ENCODE results near the gene SUPT16H.

SUPT16H gene

GRCh38 chr14:21383848-21384493 lies at the start of gene SUPT16H:
Gene SUPT16H, minus strand, starts transcription at chr14:21384019. Its CDS starts 92 bp downstream, at chr14:21383927.
- intact Hi-C loops (cut with micrococcal nuclease), result loop anchor here (1.0 kb wide), 2 partner anchors 72 to 115 kb away; partner anchors contain the start of genes CHD8 and HNRNPC

GRCh38 chr14:21431126-21431525 lies 47.3 kb upstream of the SUPT16H start:
- intact Hi-C loops (cut with micrococcal nuclease), result no loop called here
- Mint-ChIP-seq H3K4me1 (ENCODE audit: low read depth) (peaks cover 30% of the 10 kb centered on the region), H3K36me3 (ENCODE audit: low read depth) (peaks cover 87% of the 10 kb centered on the region), H3K4me3 (no peak overlapping the region), H3K9me3 (no peaks in the 10 kb centered on the region), H3K27ac (no peak overlapping the region), H3K27me3 (no peaks in the 10 kb centered on the region)

More at GRCh38 chr14:21383848-21384493, at the start of gene SUPT16H:
- H3K4me3 Mint-ChIP-seq, result peak within 1 kb of the TSS; percentile 96
- H3K9me3 Mint-ChIP-seq, result no peaks in the 10 kb centered on the region
- H3K27me3 Mint-ChIP-seq, result no peaks in the 10 kb centered on the region
- H3K36me3 Mint-ChIP-seq (ENCODE audit: low read depth), result peaks cover 49% of the 10 kb centered on the region
- peak within 1 kb of the TSS; percentile 97 for H3K27ac Mint-ChIP-seq
- H3K4me1 Mint-ChIP-seq (ENCODE audit: low read depth), result peaks cover 30% of the 10 kb centered on the region

- intact Hi-C loops (cut with micrococcal nuclease), result no loop called here
- Mint-ChIP-seq H3K9me3 (no peaks in the 10 kb centered on the region), H3K27me3 (no peaks in the 10 kb centered on the region), H3K36me3 (ENCODE audit: low read depth) (peaks cover 91% of the 10 kb centered on the region), H3K4me3 (no peak overlapping the region), H3K4me1 (ENCODE audit: low read depth) (peaks cover 11% of the 10 kb centered on the region), H3K27ac (no peak overlapping the region)
Measured at GRCh38 chr14:21428930-21429329, 45.1 kb upstream of the SUPT16H start.

GRCh38 chr14:21426692-21427091 lies 42.9 kb upstream of the SUPT16H start:
- no peaks in the 10 kb centered on the region for H3K9me3 Mint-ChIP-seq
- H3K36me3 Mint-ChIP-seq (ENCODE audit: low read depth), result peaks cover 97% of the 10 kb centered on the region
- no peak overlapping the region for H3K27ac Mint-ChIP-seq

GRCh38 chr14:21419528-21419927 lies 35.7 kb upstream of the SUPT16H start:
- intact Hi-C loops (cut with micrococcal nuclease), result no loop called here
- no peaks in the 10 kb centered on the region for H3K27me3 Mint-ChIP-seq
- H3K9me3 Mint-ChIP-seq, result no peaks in the 10 kb centered on the region
- peak overlapping the region; percentile 15 for H3K27ac Mint-ChIP-seq
- peaks cover 92% of the 10 kb centered on the region for H3K36me3 Mint-ChIP-seq (ENCODE audit: low read depth)
- no peaks in the 10 kb centered on the region for H3K4me1 Mint-ChIP-seq (ENCODE audit: low read depth)
- no peak overlapping the region for H3K4me3 Mint-ChIP-seq

More at GRCh38 chr14:21426692-21427091, 42.9 kb upstream of the SUPT16H start:
- intact Hi-C loops (cut with micrococcal nuclease), result no loop called here
- Mint-ChIP-seq H3K4me3 (no peak overlapping the region), H3K4me1 (ENCODE audit: low read depth) (no peaks in the 10 kb centered on the region), H3K27me3 (no peaks in the 10 kb centered on the region)

- intact Hi-C loops (cut with micrococcal nuclease), result no loop called here
- Mint-ChIP-seq H3K36me3 (ENCODE audit: low read depth) (peaks cover 94% of the 10 kb centered on the region), H3K4me1 (ENCODE audit: low read depth) (no peaks in the 10 kb centered on the region), H3K9me3 (no peaks in the 10 kb centered on the region), H3K27me3 (no peaks in the 10 kb centered on the region), H3K4me3 (no peak overlapping the region), H3K27ac (no peak overlapping the region)
Measured at GRCh38 chr14:21415329-21415728, 31.5 kb upstream of the SUPT16H start.

GRCh38 chr14:21414137-21414631 lies 30.4 kb upstream of the SUPT16H start:
- H3K4me3 Mint-ChIP-seq, result no peak overlapping the region
- no peaks in the 10 kb centered on the region for H3K9me3 Mint-ChIP-seq
- H3K27ac Mint-ChIP-seq, result no peak overlapping the region
- H3K27me3 Mint-ChIP-seq, result no peaks in the 10 kb centered on the region
- peaks cover 94% of the 10 kb centered on the region for H3K36me3 Mint-ChIP-seq (ENCODE audit: low read depth)
- intact Hi-C loops (cut with micrococcal nuclease), result no loop called here
- no peaks in the 10 kb centered on the region for H3K4me1 Mint-ChIP-seq (ENCODE audit: low read depth)

- Mint-ChIP-seq H3K27me3 (no peaks in the 10 kb centered on the region), H3K27ac (no peak overlapping the region), H3K4me3 (no peak overlapping the region), H3K36me3 (ENCODE audit: low read depth) (peaks cover 99% of the 10 kb centered on the region), H3K4me1 (ENCODE audit: low read depth) (no peaks in the 10 kb centered on the region), H3K9me3 (no peaks in the 10 kb centered on the region)
- intact Hi-C loops (cut with micrococcal nuclease), result no loop called here
Measured at GRCh38 chr14:21408147-21408546, 24.3 kb upstream of the SUPT16H start.

- Mint-ChIP-seq H3K4me1 (ENCODE audit: low read depth) (no peaks in the 10 kb centered on the region), H3K36me3 (ENCODE audit: low read depth) (peaks cover 99% of the 10 kb centered on the region), H3K27ac (no peak overlapping the region), H3K4me3 (no peak overlapping the region), H3K27me3 (no peaks in the 10 kb centered on the region), H3K9me3 (no peaks in the 10 kb centered on the region)
- intact Hi-C loops (cut with micrococcal nuclease), result no loop called here
Measured at GRCh38 chr14:21406213-21406612, 22.4 kb upstream of the SUPT16H start.

- Mint-ChIP-seq H3K27me3 (no peaks in the 10 kb centered on the region), H3K36me3 (ENCODE audit: low read depth) (peaks cover 99% of the 10 kb centered on the region), H3K27ac (no peak overlapping the region), H3K4me1 (ENCODE audit: low read depth) (no peaks in the 10 kb centered on the region), H3K4me3 (no peak overlapping the region), H3K9me3 (no peaks in the 10 kb centered on the region)
- intact Hi-C loops (cut with micrococcal nuclease), result no loop called here
Measured at GRCh38 chr14:21405097-21405496, 21.3 kb upstream of the SUPT16H start.

- no peaks in the 10 kb centered on the region for H3K4me1 Mint-ChIP-seq (ENCODE audit: low read depth)
- intact Hi-C loops (cut with micrococcal nuclease), result no loop called here
- H3K36me3 Mint-ChIP-seq (ENCODE audit: low read depth), result peaks cover 91% of the 10 kb centered on the region
- no peak overlapping the region for H3K27ac Mint-ChIP-seq
- H3K27me3 Mint-ChIP-seq, result no peaks in the 10 kb centered on the region
- no peak overlapping the region for H3K4me3 Mint-ChIP-seq
- H3K9me3 Mint-ChIP-seq, result no peaks in the 10 kb centered on the region
Measured at GRCh38 chr14:21399311-21399870, 15.6 kb upstream of the SUPT16H start.

- H3K9me3 Mint-ChIP-seq, result no peaks in the 10 kb centered on the region
- no peaks in the 10 kb centered on the region for H3K4me1 Mint-ChIP-seq (ENCODE audit: low read depth)
- H3K27me3 Mint-ChIP-seq, result no peaks in the 10 kb centered on the region
- H3K4me3 Mint-ChIP-seq, result no peak overlapping the region
- peaks cover 91% of the 10 kb centered on the region for H3K36me3 Mint-ChIP-seq (ENCODE audit: low read depth)
- H3K27ac Mint-ChIP-seq, result no peak overlapping the region
- intact Hi-C loops (cut with micrococcal nuclease), result no loop called here
Measured at GRCh38 chr14:21398901-21399300, 15.1 kb upstream of the SUPT16H start.

- H3K4me1 Mint-ChIP-seq (ENCODE audit: low read depth), result peaks cover 15% of the 10 kb centered on the region
- peaks cover 91% of the 10 kb centered on the region for H3K36me3 Mint-ChIP-seq (ENCODE audit: low read depth)
- no peak overlapping the region for H3K27ac Mint-ChIP-seq
- H3K4me3 Mint-ChIP-seq, result no peak overlapping the region
- no peaks in the 10 kb centered on the region for H3K9me3 Mint-ChIP-seq
- intact Hi-C loops (cut with micrococcal nuclease), result no loop called here
- H3K27me3 Mint-ChIP-seq, result no peaks in the 10 kb centered on the region
Measured at GRCh38 chr14:21395450-21395849, 11.6 kb upstream of the SUPT16H start.

- Mint-ChIP-seq H3K4me3 (no peak overlapping the region), H3K27ac (peak overlapping the region; percentile 97), H3K9me3 (no peaks in the 10 kb centered on the region), H3K36me3 (ENCODE audit: low read depth) (peaks cover 62% of the 10 kb centered on the region), H3K27me3 (no peaks in the 10 kb centered on the region), H3K4me1 (ENCODE audit: low read depth) (peaks cover 30% of the 10 kb centered on the region)
- intact Hi-C loops (cut with micrococcal nuclease), result no loop called here
Measured at GRCh38 chr14:21385188-21385904, 1.5 kb upstream of the SUPT16H start.

Data from dendritic cell treated with granulocyte-macrophage colony-stimulating factor and Interleukin-4, amounts not matched to agents 40 ng/mL and 50 ng/mL, for 4 days (primary cell).